ENCODE results near the gene TCAIM. TPM values are rescaled to one million over a fixed set of nuclear protein-coding genes. Genes with fewer than 3 reads are reported as not detected.

TCAIM gene
- polyA plus RNA-seq, 1 donor (not counting 4 experiments of a cell fraction or from before 2014, with no cell fraction given), result 28.0 TPM

- TF ChIP-seq EZH2 (IDR thresholded peaks at IDR 0.05; ENCODE audit: low read length), result no peak
- no peak for TF ChIP-seq CTCF (optimal IDR thresholded peaks at IDR 0.05 in 1 of 3, IDR thresholded peaks at IDR 0.05 in 1 of 3, conservative IDR thresholded peaks at IDR 0.05 in 1 of 3; ENCODE audit: extremely low read depth in 1 of 3, insufficient read depth in 2 of 3, low read length in 3 of 3)
- H3K4me2 ChIP-seq (ENCODE audit: control insufficient read depth, extremely low read depth, insufficient read depth, low read depth, low read length), result peak overlapping the region; percentile 93
- peak overlapping the region; percentile 60 to 96 (median 86) for H3K4me3 ChIP-seq (ENCODE audit: control insufficient read depth in 2 of 3, extremely low read depth in 1 of 3, insufficient read depth in 2 of 3, low read depth in 1 of 3, low read length in 3 of 3)
- H4K20me1 ChIP-seq (ENCODE audit: control insufficient read depth, extremely low read depth, insufficient read depth, low read length), result no peaks in the 10 kb centered on the region
- DNase-seq (ENCODE audit: low read depth, low spot score) (no peak), FAIRE-seq (no peak)
- dilution Hi-C loops (cut with MboI; ENCODE audit: extremely low pct_ligation_motif_present, low sequenced_read_pairs), result no loop called here
- peak overlapping the region; percentile 86 for H2AFZ ChIP-seq (ENCODE audit: control insufficient read depth, low read length)
- H3K9me3 ChIP-seq (ENCODE audit: control insufficient read depth, low read depth, low read length), result no peaks in the 10 kb centered on the region
- H3K79me2 ChIP-seq (ENCODE audit: control insufficient read depth, insufficient read depth, low read length), result peaks cover 25% of the 10 kb centered on the region
- H3K27me3 ChIP-seq (ENCODE audit: control insufficient read depth, extremely low read depth, insufficient read depth, low read length), result no peaks in the 10 kb centered on the region
- H3K9ac ChIP-seq (ENCODE audit: control insufficient read depth, extremely low read depth, insufficient read depth, low read length), result peak overlapping the region; percentile 95
- H3K4me1 ChIP-seq (ENCODE audit: control insufficient read depth, extremely low read depth, insufficient read depth, low read length), result peaks cover 13% of the 10 kb centered on the region
- H3K36me3 ChIP-seq (ENCODE audit: control insufficient read depth in 2 of 2, extremely low read depth in 1 of 2, insufficient read depth in 2 of 2, low read length in 2 of 2), result no peaks in the 10 kb centered on the region
- peak overlapping the region; percentile 89 for H3K27ac ChIP-seq (ENCODE audit: control insufficient read depth, insufficient read depth, low read length)
- H3K9me1 ChIP-seq (ENCODE audit: control insufficient read depth, extremely low read depth, insufficient read depth, low read length), result peaks cover 2% of the 10 kb centered on the region
These were observed 853 bp downstream of the TCAIM start for GRCh38 chr3:44339181-44340057.

DNA sequence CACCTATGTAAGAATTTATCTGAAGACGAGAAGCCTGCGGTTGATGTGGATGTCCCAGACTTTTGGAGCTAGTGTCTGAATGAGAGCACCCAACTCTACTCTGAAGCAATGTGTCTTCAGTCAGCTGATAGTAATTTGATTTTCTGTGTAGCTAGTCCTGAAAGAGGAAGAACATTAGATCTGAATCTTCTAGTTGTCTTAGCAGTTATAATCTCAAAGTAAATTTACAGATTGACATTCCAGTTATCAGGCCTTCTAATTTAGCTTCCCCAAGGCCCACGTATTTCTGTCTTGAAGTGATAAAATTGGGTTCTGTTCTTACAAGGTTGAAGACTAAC, 1.5 kb downstream of the TCAIM start:
- dilution Hi-C loops (cut with MboI; ENCODE audit: extremely low pct_ligation_motif_present, low sequenced_read_pairs), result no loop called here
- peak overlapping the region; percentile 93 for H3K4me2 ChIP-seq (ENCODE audit: control insufficient read depth, extremely low read depth, insufficient read depth, low read depth, low read length)
- H2AFZ ChIP-seq (ENCODE audit: control insufficient read depth, low read length), result no peak overlapping the region
- H3K36me3 ChIP-seq (ENCODE audit: control insufficient read depth in 2 of 2, extremely low read depth in 1 of 2, insufficient read depth in 2 of 2, low read length in 2 of 2), result no peaks in the 10 kb centered on the region
- TF ChIP-seq CTCF (optimal IDR thresholded peaks at IDR 0.05 in 1 of 3, IDR thresholded peaks at IDR 0.05 in 1 of 3, conservative IDR thresholded peaks at IDR 0.05 in 1 of 3; ENCODE audit: extremely low read depth in 1 of 3, insufficient read depth in 2 of 3, low read length in 3 of 3) (no peak), EZH2 (IDR thresholded peaks at IDR 0.05; ENCODE audit: low read length) (no peak)
- no peak for DNase-seq (ENCODE audit: low read depth, low spot score)
- no peaks in the 10 kb centered on the region for H3K27me3 ChIP-seq (ENCODE audit: control insufficient read depth, extremely low read depth, insufficient read depth, low read length)
- no peaks in the 10 kb centered on the region for H3K9me3 ChIP-seq (ENCODE audit: control insufficient read depth, low read depth, low read length)
- no peak for FAIRE-seq
- no peaks in the 10 kb centered on the region for H4K20me1 ChIP-seq (ENCODE audit: control insufficient read depth, extremely low read depth, insufficient read depth, low read length)
- peaks cover 13% of the 10 kb centered on the region for H3K4me1 ChIP-seq (ENCODE audit: control insufficient read depth, extremely low read depth, insufficient read depth, low read length)
- peak overlapping the region; percentile 95 for H3K9ac ChIP-seq (ENCODE audit: control insufficient read depth, extremely low read depth, insufficient read depth, low read length)
- H3K9me1 ChIP-seq (ENCODE audit: control insufficient read depth, extremely low read depth, insufficient read depth, low read length), result peaks cover 2% of the 10 kb centered on the region
- H3K79me2 ChIP-seq (ENCODE audit: control insufficient read depth, insufficient read depth, low read length), result peaks cover 25% of the 10 kb centered on the region
- H3K27ac ChIP-seq (ENCODE audit: control insufficient read depth, insufficient read depth, low read length), result peak overlapping the region; percentile 23
- peak overlapping the region; percentile 60 to 96 (median 86) for H3K4me3 ChIP-seq (ENCODE audit: control insufficient read depth in 2 of 3, extremely low read depth in 1 of 3, insufficient read depth in 2 of 3, low read depth in 1 of 3, low read length in 3 of 3)
